ENCODE measurements around the gene PREB.

The PREB gene

GRCh38 chr2:27092696-27093429, 41.6 kb downstream of the PREB start:
- no peak for DNase-seq (ENCODE audit: low read depth)
- in situ Hi-C loops (cut with HindIII; ENCODE audit: low sequenced_read_pairs): no loop called here
- TF ChIP-seq CTCF (IDR thresholded peaks at IDR 0.05; ENCODE audit: low read depth, low read length, missing control alignments): no peak
- no peak overlapping the region for H3K4me3 ChIP-seq (ENCODE audit: low read depth, low read length)

GRCh38 chr2:27091746-27092695, 42.4 kb downstream of the PREB start:
- no peak overlapping the region for H3K4me3 ChIP-seq (ENCODE audit: low read depth, low read length)
- in situ Hi-C loops (cut with HindIII; ENCODE audit: low sequenced_read_pairs): no loop called here
- DNase-seq (ENCODE audit: low read depth): no peak
- TF ChIP-seq CTCF (IDR thresholded peaks at IDR 0.05; ENCODE audit: low read depth, low read length, missing control alignments): no peak

GRCh38 chr2:27089111-27089954, 45.1 kb downstream of the PREB start:
- no peak for TF ChIP-seq CTCF (IDR thresholded peaks at IDR 0.05; ENCODE audit: low read depth, low read length, missing control alignments)
- no peak for DNase-seq (ENCODE audit: low read depth)
- in situ Hi-C loops (cut with HindIII; ENCODE audit: low sequenced_read_pairs): no loop called here
- no peak overlapping the region for H3K4me3 ChIP-seq (ENCODE audit: low read depth, low read length)

- no peak for DNase-seq (ENCODE audit: low read depth)
- H3K4me3 ChIP-seq (ENCODE audit: low read depth, low read length): no peak overlapping the region
- no peak for TF ChIP-seq CTCF (IDR thresholded peaks at IDR 0.05; ENCODE audit: low read depth, low read length, missing control alignments)
- in situ Hi-C loops (cut with HindIII; ENCODE audit: low sequenced_read_pairs): no loop called here
Observed at GRCh38 chr2:27088634-27089033, 45.8 kb downstream of the PREB start.

GRCh38 chr2:27087823-27088410, 46.5 kb downstream of the PREB start:
- no peak overlapping the region for H3K4me3 ChIP-seq (ENCODE audit: low read depth, low read length)
- in situ Hi-C loops (cut with HindIII; ENCODE audit: low sequenced_read_pairs): no loop called here
- DNase-seq (ENCODE audit: low read depth): no peak
- TF ChIP-seq CTCF (IDR thresholded peaks at IDR 0.05; ENCODE audit: low read depth, low read length, missing control alignments): no peak
